SU-DHL-6 (cell line): ENCODE results near the gene NOL3.

ENCODE experiments used
- H2AFZ ChIP-seq: fragments of 200-600 bp; sonication (generic); 2 replicates; pipeline ENCODE4 v1.6.1; 2014; ENCODE audit warnings: low read depth, mild to moderate bottlenecking, moderate library complexity, mixed read lengths, antibody characterized with exemption, low read length; ENCODE audit not compliant: severe bottlenecking
- H3F3A ChIP-seq: fragments of 200-600 bp; shearing (Covaris generic); 2 replicates; pipeline ENCODE4 v1.6.0; 2016; ENCODE audit warnings: antibody characterized with exemption, mild to moderate bottlenecking; ENCODE audit not compliant: insufficient read depth
- H3K27ac ChIP-seq: fragments of 200-600 bp; sonication (generic); 2 replicates; pipeline ENCODE4 v1.5.1; 2016; ENCODE audit warnings: low read depth, mild to moderate bottlenecking, low read length, moderate library complexity, mixed read lengths
- H3K27me3 ChIP-seq: fragments of 200-600 bp; sonication (generic), shearing (Covaris generic); 2 replicates; pipeline ENCODE4 v1.6.0; 2014; ENCODE audit warnings: mild to moderate bottlenecking, low read length
- H3K36me3 ChIP-seq: fragments of 200-600 bp; sonication (generic); 2 replicates; pipeline ENCODE4 v1.6.1; 2014; ENCODE audit warnings: mild to moderate bottlenecking, low read length, mixed read lengths
- H3K4me2 ChIP-seq: fragments of 300-600, 200-600 bp; shearing (Covaris generic), sonication (generic); 2 replicates; pipeline ENCODE4 v1.6.0; 2014; ENCODE audit warnings: low read length, low read depth, mild to moderate bottlenecking; ENCODE audit not compliant: poor library complexity, severe bottlenecking
- H3K4me3 ChIP-seq: fragments of 200-600 bp; sonication (generic); 2 replicates; pipeline ENCODE4 v1.5.1; 2014; ENCODE audit warnings: antibody characterized with exemption, low read length, mild to moderate bottlenecking, mixed read lengths; ENCODE audit not compliant: insufficient read depth, poor library complexity, severe bottlenecking
- H3K79me2 ChIP-seq: fragments of 200-600 bp; sonication (generic); 2 replicates; pipeline ENCODE4 v1.6.1; 2014; ENCODE audit warnings: mild to moderate bottlenecking, low read length, moderate library complexity; ENCODE audit not compliant: insufficient read depth
- H3K9ac ChIP-seq: fragments of 200-600 bp; sonication (generic); 2 replicates; pipeline ENCODE4 v1.7.0; 2014; ENCODE audit warnings: mild to moderate bottlenecking, low read length
- H3K9me2 ChIP-seq: fragments of 200-600 bp; sonication (generic); replicated peaks from 2 replicates; pipeline ENCODE4 v1.6.1; 2014; ENCODE audit warnings: low read length; ENCODE audit not compliant: insufficient read depth
- H3K9me3 ChIP-seq: fragments of 200-600 bp; sonication (generic); 2 replicates; pipeline ENCODE4 v1.6.1; 2014; ENCODE audit warnings: low read length, mixed read lengths; ENCODE audit not compliant: insufficient read depth
- H4K20me1 ChIP-seq: fragments of 200-600 bp; sonication (generic); 2 replicates; pipeline ENCODE4 v1.6.1; 2014; ENCODE audit warnings: low read depth, mild to moderate bottlenecking, antibody characterized with exemption, low read length, moderate library complexity, mixed read lengths
- CTCF ChIP-seq: fragments of 200-600 bp; sonication (generic); IDR thresholded peaks from one replicate; pipeline ENCODE4 v1.5.1; 2017; ENCODE audit warnings: antibody characterized with exemption, mild to moderate bottlenecking, low read length, moderate library complexity; ENCODE audit not compliant: insufficient read depth, poor library complexity, severe bottlenecking
- EZH2phosphoT487 ChIP-seq: fragments of 200-600 bp; sonication (generic), shearing (Covaris generic); conservative IDR thresholded peaks from 2 replicates; pipeline ENCODE4 v1.6.1; 2018; ENCODE audit warnings: mild to moderate bottlenecking, antibody characterized with exemption, low read length, moderate library complexity, mixed read lengths

The NOL3 gene

GRCh38 chr16:67210069-67210937 is 40.0 kb downstream of the NOL3 start:
- Histone ChIP-seq H3K4me3 (no peak overlapping the region), H3K27ac (no peak overlapping the region), H3K27me3 (no peaks in the 10 kb centered on the region), H3K36me3 (no peaks in the 10 kb centered on the region), H3K4me2 (no peak overlapping the region), H2AFZ (no peak overlapping the region), H3K9me3 (no peaks in the 10 kb centered on the region), H3K79me2 (no peaks in the 10 kb centered on the region), H4K20me1 (no peaks in the 10 kb centered on the region), H3F3A (no peaks in the 10 kb centered on the region), H3K9ac (no peak overlapping the region), H3K9me2 (no peaks in the 10 kb centered on the region)
- TF ChIP-seq EZH2phosphoT487, result no peak

DNA sequence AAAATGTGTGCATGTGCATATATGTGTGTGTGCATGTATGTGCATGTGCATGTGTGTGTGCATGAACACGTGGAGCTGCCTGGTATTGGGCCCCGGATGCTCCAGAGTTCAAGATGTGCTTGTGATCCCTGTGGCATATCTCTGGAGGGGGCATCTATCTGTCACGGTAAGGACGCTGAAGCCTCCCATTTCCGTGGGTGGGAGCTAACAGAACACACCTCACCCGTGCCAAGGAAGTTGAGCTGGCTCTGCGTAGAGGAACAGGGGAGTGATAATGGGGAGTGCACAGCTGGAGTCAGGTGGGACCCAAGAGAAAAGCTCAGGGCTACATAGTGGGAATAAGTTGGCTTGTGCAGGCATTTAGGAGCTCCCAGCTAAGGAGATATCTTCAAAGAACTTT is 41.3 kb downstream of the NOL3 start:
- H2AFZ ChIP-seq, result no peak overlapping the region
- H3F3A ChIP-seq, result no peaks in the 10 kb centered on the region
- no peak overlapping the region for H3K4me3 ChIP-seq
- no peak overlapping the region for H3K27ac ChIP-seq
- no peak overlapping the region for H3K9ac ChIP-seq
- no peaks in the 10 kb centered on the region for H3K27me3 ChIP-seq
- H4K20me1 ChIP-seq, result no peaks in the 10 kb centered on the region
- TF ChIP-seq CTCF (no peak), EZH2phosphoT487 (no peak)
- H3K9me2 ChIP-seq, result no peaks in the 10 kb centered on the region
- H3K79me2 ChIP-seq, result no peaks in the 10 kb centered on the region
- H3K9me3 ChIP-seq, result no peaks in the 10 kb centered on the region
- H3K36me3 ChIP-seq, result no peaks in the 10 kb centered on the region
- H3K4me2 ChIP-seq, result no peak overlapping the region

DNA sequence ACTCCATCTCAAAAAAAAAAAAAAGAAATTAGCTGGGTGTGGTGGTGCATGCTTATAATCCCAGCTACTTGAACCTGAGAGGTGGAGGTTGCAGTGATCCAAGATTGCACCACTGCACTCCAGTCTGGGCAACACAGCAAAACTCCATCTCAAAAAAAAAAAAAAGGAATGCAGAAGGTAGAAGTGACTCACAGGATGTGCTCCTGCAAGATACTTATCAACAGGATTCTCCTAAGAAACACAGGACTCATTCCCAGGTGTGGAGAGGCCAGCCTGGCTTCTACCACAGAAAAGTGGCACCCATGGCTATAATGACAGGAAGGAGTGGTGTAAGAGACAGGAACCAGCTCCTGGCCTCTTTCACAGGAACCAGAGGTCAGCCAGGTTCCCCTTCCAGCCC is 42.4 kb downstream of the NOL3 start:
- Histone ChIP-seq H3K79me2 (no peaks in the 10 kb centered on the region), H3K9ac (no peak overlapping the region), H3K4me3 (no peak overlapping the region), H3K27ac (no peak overlapping the region), H3K27me3 (no peaks in the 10 kb centered on the region), H3F3A (no peaks in the 10 kb centered on the region), H3K36me3 (no peaks in the 10 kb centered on the region), H2AFZ (no peak overlapping the region), H3K9me2 (no peaks in the 10 kb centered on the region), H3K9me3 (no peaks in the 10 kb centered on the region), H3K4me2 (no peak overlapping the region), H4K20me1 (no peaks in the 10 kb centered on the region)
- no peak for TF ChIP-seq EZH2phosphoT487
- no peak for TF ChIP-seq CTCF
